ENCODE data around the gene FAIM2. TPM values are rescaled to one million over a fixed set of nuclear protein-coding genes. Genes with fewer than 3 reads are reported as not detected.

FAIM2 gene
- total RNA-seq, 5 donors from 2014 or later (not counting 1 experiment from before 2014, with no cell fraction given), result 0.25 to 0.30 TPM; not detected in 3

DNA sequence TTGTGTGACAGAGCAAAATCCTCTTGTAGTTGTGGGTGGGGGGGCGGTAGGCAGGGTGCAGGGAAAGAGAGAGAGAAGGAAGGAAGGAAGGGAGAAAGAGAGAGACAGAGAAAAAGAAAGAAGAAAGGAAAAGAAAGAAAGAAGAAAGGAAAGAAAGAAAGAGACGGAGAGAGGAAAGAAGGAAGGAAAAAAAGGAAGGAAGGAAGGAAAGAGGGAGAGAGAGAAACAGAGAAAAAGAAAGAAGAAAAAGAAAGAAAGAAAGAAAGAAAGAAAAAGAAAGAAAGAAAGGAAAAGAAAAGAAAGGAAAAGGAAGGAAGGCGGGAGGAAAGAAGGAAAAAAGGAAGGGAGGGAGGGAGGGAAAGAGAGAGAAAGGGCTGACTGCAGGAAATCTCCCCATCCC is 17.6 kb upstream of the FAIM2 start:
- ATAC-seq (replicated peaks in 1 of 4) (no peak), DNase-seq (no peak)
- Mint-ChIP-seq H3K36me3 (no peaks in the 10 kb centered on the region), H3K4me1 (no peaks in the 10 kb centered on the region), H3K27ac (no peak overlapping the region), H3K9me3 (no peaks in the 10 kb centered on the region), H3K4me3 (no peak overlapping the region), H3K27me3 (peaks cover 3 to 4% of the 10 kb centered on the region in 2 donors)
- no peak overlapping the region for H3K4me3 ChIP-seq (ENCODE audit: control insufficient read depth in 1 of 2, extremely low read depth in 1 of 2, low read length in 1 of 2)
- peaks cover 0 to 24% of the 10 kb centered on the region in 2 experiments for H3K27me3 ChIP-seq (replicated peaks in 1 of 2; ENCODE audit: control insufficient read depth in 2 of 2, extremely low read depth in 1 of 2, insufficient read depth in 2 of 2, low read length in 1 of 2)
- H3K36me3 ChIP-seq (ENCODE audit: control insufficient read depth in 2 of 2, extremely low read depth in 1 of 2, insufficient read depth in 1 of 2, low read length in 1 of 2), result no peaks in the 10 kb centered on the region
- no peak overlapping the region for H3K27ac ChIP-seq (ENCODE audit: low read length)
- H3K9me3 ChIP-seq, result no peaks in the 10 kb centered on the region
- H3K4me1 ChIP-seq (ENCODE audit: control insufficient read depth in 1 of 2, extremely low read depth in 1 of 2, insufficient read depth in 2 of 2, low read length in 2 of 2), result no peaks in the 10 kb centered on the region
- ChIA-PET POLR2A (no interaction called here), CTCF (no interaction called here)
- 92% methylated on average over 2 of the region's 3 CpGs for WGBS (ENCODE audit: insufficient coverage)

DNA sequence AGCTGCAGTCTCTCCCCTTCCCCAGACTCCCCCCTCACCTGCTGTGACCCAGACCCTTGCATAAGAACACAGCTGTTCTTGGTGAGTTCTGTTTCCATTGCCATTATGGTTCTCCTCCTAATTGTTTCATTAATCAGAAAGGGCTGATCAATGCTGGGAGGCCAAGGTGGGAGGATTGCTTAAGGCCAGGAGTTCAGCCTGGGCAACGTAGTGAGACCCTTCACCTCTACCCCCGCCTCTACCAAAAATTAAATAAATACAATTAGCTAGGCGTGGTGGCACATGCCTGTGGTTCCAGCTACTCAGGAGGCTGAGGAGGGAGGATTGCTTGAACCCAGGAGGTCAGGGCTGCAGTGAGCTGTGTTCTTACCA is 17.2 kb upstream of the FAIM2 start:
- Mint-ChIP-seq H3K9me3 (no peaks in the 10 kb centered on the region), H3K36me3 (no peaks in the 10 kb centered on the region), H3K27ac (no peak overlapping the region), H3K4me1 (no peaks in the 10 kb centered on the region), H3K4me3 (no peak overlapping the region), H3K27me3 (peaks cover 3 to 4% of the 10 kb centered on the region in 2 donors)
- DNase-seq (no peak), ATAC-seq (replicated peaks in 1 of 4) (no peak)
- Histone ChIP-seq H3K27me3 (replicated peaks in 1 of 2; ENCODE audit: control insufficient read depth in 2 of 2, extremely low read depth in 1 of 2, insufficient read depth in 2 of 2, low read length in 1 of 2) (peaks cover 0 to 27% of the 10 kb centered on the region in 2 experiments), H3K4me3 (ENCODE audit: control insufficient read depth in 1 of 2, extremely low read depth in 1 of 2, low read length in 1 of 2) (no peak overlapping the region), H3K36me3 (ENCODE audit: control insufficient read depth in 2 of 2, extremely low read depth in 1 of 2, insufficient read depth in 1 of 2, low read length in 1 of 2) (no peaks in the 10 kb centered on the region), H3K9me3 (no peaks in the 10 kb centered on the region), H3K27ac (ENCODE audit: low read length) (no peak overlapping the region), H3K4me1 (ENCODE audit: control insufficient read depth in 1 of 2, extremely low read depth in 1 of 2, insufficient read depth in 2 of 2, low read length in 2 of 2) (no peaks in the 10 kb centered on the region)
- POLR2A ChIA-PET, result no interaction called here
- no CpG with 5 or more reads among the region's 3 CpGs for WGBS (ENCODE audit: insufficient coverage)
- CTCF ChIA-PET, result interaction anchor here in 1 of 2 donors (0.6 kb wide), 1 partner anchor 1078 kb away, joined by 3 read pairs; no protein-coding TSS in a partner anchor

- no peaks in the 10 kb centered on the region for H3K9me3 ChIP-seq
- ChIA-PET CTCF (interaction anchor here in 1 of 2 donors (0.6 kb wide), 1 partner anchor 1077 kb away, joined by 3 read pairs; no protein-coding TSS in a partner anchor), POLR2A (no interaction called here)
- H3K4me3 Mint-ChIP-seq, result no peak overlapping the region
- H3K27ac ChIP-seq (ENCODE audit: low read length), result no peak overlapping the region
- no peak for DNase-seq
- ATAC-seq (replicated peaks in 1 of 4), result no peak
- H3K27me3 ChIP-seq (replicated peaks in 1 of 2; ENCODE audit: control insufficient read depth in 2 of 2, extremely low read depth in 1 of 2, insufficient read depth in 2 of 2, low read length in 1 of 2), result peaks cover 0 to 27% of the 10 kb centered on the region in 2 experiments
- H3K27me3 Mint-ChIP-seq, result peaks cover 4% of the 10 kb centered on the region in 2 donors
- H3K4me1 Mint-ChIP-seq, result no peaks in the 10 kb centered on the region
- no peaks in the 10 kb centered on the region for H3K9me3 Mint-ChIP-seq
- 72% methylated on average over 5 of the region's 12 CpGs for WGBS (ENCODE audit: insufficient coverage)
- no peaks in the 10 kb centered on the region for H3K4me1 ChIP-seq (ENCODE audit: control insufficient read depth in 1 of 2, extremely low read depth in 1 of 2, insufficient read depth in 2 of 2, low read length in 2 of 2)
- no peaks in the 10 kb centered on the region for H3K36me3 Mint-ChIP-seq
- no peak overlapping the region for H3K27ac Mint-ChIP-seq
- no peak overlapping the region for H3K4me3 ChIP-seq (ENCODE audit: control insufficient read depth in 1 of 2, extremely low read depth in 1 of 2, low read length in 1 of 2)
- no peaks in the 10 kb centered on the region for H3K36me3 ChIP-seq (ENCODE audit: control insufficient read depth in 2 of 2, extremely low read depth in 1 of 2, insufficient read depth in 1 of 2, low read length in 1 of 2)
Measured at GRCh38 chr12:49920241-49920914, 16.7 kb upstream of the FAIM2 start.

GRCh38 chr12:49917788-49918173 is 14.1 kb upstream of the FAIM2 start:
- no peak for DNase-seq
- H3K36me3 ChIP-seq (ENCODE audit: control insufficient read depth in 2 of 2, extremely low read depth in 1 of 2, insufficient read depth in 1 of 2, low read length in 1 of 2), result no peaks in the 10 kb centered on the region
- no peaks in the 10 kb centered on the region for H3K36me3 Mint-ChIP-seq
- H3K27me3 ChIP-seq (replicated peaks in 1 of 2; ENCODE audit: control insufficient read depth in 2 of 2, extremely low read depth in 1 of 2, insufficient read depth in 2 of 2, low read length in 1 of 2), result peaks cover 0 to 27% of the 10 kb centered on the region in 2 experiments
- no peak overlapping the region for H3K27ac Mint-ChIP-seq
- 76% methylated on average over 5 of the region's 5 CpGs for WGBS (ENCODE audit: insufficient coverage)
- H3K9me3 ChIP-seq, result no peaks in the 10 kb centered on the region
- H3K4me1 Mint-ChIP-seq, result no peaks in the 10 kb centered on the region
- CTCF ChIA-PET, result no interaction called here
- no peak overlapping the region for H3K27ac ChIP-seq (ENCODE audit: low read length)
- H3K27me3 Mint-ChIP-seq, result peaks cover 6% of the 10 kb centered on the region in 2 donors
- no peak for ATAC-seq (replicated peaks in 1 of 4)
- no peak overlapping the region for H3K4me3 Mint-ChIP-seq
- no peaks in the 10 kb centered on the region for H3K4me1 ChIP-seq (ENCODE audit: control insufficient read depth in 1 of 2, extremely low read depth in 1 of 2, insufficient read depth in 2 of 2, low read length in 2 of 2)
- H3K4me3 ChIP-seq (ENCODE audit: control insufficient read depth in 1 of 2, extremely low read depth in 1 of 2, low read length in 1 of 2), result no peak overlapping the region
- POLR2A ChIA-PET, result no interaction called here
- no peaks in the 10 kb centered on the region for H3K9me3 Mint-ChIP-seq

DNA sequence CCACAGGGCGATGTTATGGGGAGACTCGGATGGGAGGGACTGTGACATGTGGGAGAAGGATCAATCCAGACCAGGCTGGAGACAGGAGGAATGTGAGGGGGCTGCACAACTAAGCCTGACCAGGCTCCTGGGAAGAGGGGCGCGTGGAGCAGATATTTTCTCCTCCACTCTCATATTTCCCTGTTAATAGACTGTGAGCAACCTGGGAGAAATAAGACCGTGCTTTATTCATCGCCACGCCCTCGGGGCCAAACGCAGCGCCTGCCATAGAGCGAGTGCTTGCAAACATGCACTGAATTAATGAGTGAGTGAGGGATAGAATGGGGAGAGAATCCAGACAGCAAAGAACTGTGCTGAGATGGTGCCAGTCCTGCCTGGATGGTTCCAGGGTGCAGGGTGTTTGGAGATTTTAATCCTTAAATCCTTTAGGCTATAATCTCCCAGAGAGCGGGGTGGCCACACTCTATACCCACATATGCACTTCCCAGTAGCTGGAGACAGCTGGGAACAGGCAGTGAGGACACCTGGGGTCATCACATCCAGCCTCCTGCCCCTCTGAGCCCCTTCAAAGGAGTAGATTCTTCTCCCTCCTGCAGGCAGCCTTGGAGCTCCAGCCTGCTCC is 13.6 kb upstream of the FAIM2 start:
- H3K9me3 Mint-ChIP-seq, result no peaks in the 10 kb centered on the region
- no peaks in the 10 kb centered on the region for H3K36me3 ChIP-seq (ENCODE audit: control insufficient read depth in 2 of 2, extremely low read depth in 1 of 2, insufficient read depth in 1 of 2, low read length in 1 of 2)
- CTCF ChIA-PET, result no interaction called here
- no peaks in the 10 kb centered on the region for H3K4me1 ChIP-seq (ENCODE audit: control insufficient read depth in 1 of 2, extremely low read depth in 1 of 2, insufficient read depth in 2 of 2, low read length in 2 of 2)
- no peak overlapping the region for H3K27ac ChIP-seq (ENCODE audit: low read length)
- peaks cover 0 to 27% of the 10 kb centered on the region in 2 experiments for H3K27me3 ChIP-seq (replicated peaks in 1 of 2; ENCODE audit: control insufficient read depth in 2 of 2, extremely low read depth in 1 of 2, insufficient read depth in 2 of 2, low read length in 1 of 2)
- 88% methylated on average over 1 of the region's 12 CpGs for WGBS (ENCODE audit: insufficient coverage)
- H3K4me1 Mint-ChIP-seq, result no peaks in the 10 kb centered on the region
- H3K36me3 Mint-ChIP-seq, result no peaks in the 10 kb centered on the region
- DNase-seq (no peak), ATAC-seq (replicated peaks in 1 of 4) (no peak)
- no peak overlapping the region for H3K27ac Mint-ChIP-seq
- POLR2A ChIA-PET, result no interaction called here
- H3K4me3 ChIP-seq (ENCODE audit: control insufficient read depth in 1 of 2, extremely low read depth in 1 of 2, low read length in 1 of 2), result no peak overlapping the region
- peaks cover 9 to 10% of the 10 kb centered on the region in 2 donors for H3K27me3 Mint-ChIP-seq
- H3K9me3 ChIP-seq, result no peaks in the 10 kb centered on the region
- H3K4me3 Mint-ChIP-seq, result no peak overlapping the region

- Histone ChIP-seq H3K36me3 (ENCODE audit: control insufficient read depth in 2 of 2, extremely low read depth in 1 of 2, insufficient read depth in 1 of 2, low read length in 1 of 2) (no peaks in the 10 kb centered on the region), H3K27me3 (replicated peaks in 1 of 2; ENCODE audit: control insufficient read depth in 2 of 2, extremely low read depth in 1 of 2, insufficient read depth in 2 of 2, low read length in 1 of 2) (peaks cover 0 to 27% of the 10 kb centered on the region in 2 experiments), H3K27ac (ENCODE audit: low read length) (no peak overlapping the region), H3K9me3 (no peaks in the 10 kb centered on the region), H3K4me3 (ENCODE audit: control insufficient read depth in 1 of 2, extremely low read depth in 1 of 2, low read length in 1 of 2) (no peak overlapping the region), H3K4me1 (ENCODE audit: control insufficient read depth in 1 of 2, extremely low read depth in 1 of 2, insufficient read depth in 2 of 2, low read length in 2 of 2) (no peaks in the 10 kb centered on the region)
- ATAC-seq (replicated peaks in 1 of 4), result no peak
- ChIA-PET CTCF (no interaction called here), POLR2A (interaction anchor here in 1 of 2 donors (0.6 kb wide), 1 partner anchor 1047 kb away, joined by 4 read pairs; no protein-coding TSS in a partner anchor)
- WGBS (ENCODE audit: insufficient coverage), result 90% methylated on average over 2 of the region's 8 CpGs
- Mint-ChIP-seq H3K27ac (no peak overlapping the region), H3K27me3 (peaks cover 9 to 10% of the 10 kb centered on the region in 2 donors), H3K9me3 (no peaks in the 10 kb centered on the region), H3K4me3 (no peak overlapping the region), H3K36me3 (no peaks in the 10 kb centered on the region), H3K4me1 (no peaks in the 10 kb centered on the region)
- no peak for DNase-seq
Measured at GRCh38 chr12:49916129-49916919, 12.6 kb upstream of the FAIM2 start.
